ENCODE results near the gene WWC1. TPM values are rescaled to one million over a fixed set of nuclear protein-coding genes. Genes with fewer than 3 reads are reported as not detected.

WWC1 gene
- total and polyA plus RNA-seq, 9 of the 15 experiments (the other 6 are each of a cell fraction or from before 2014, with no cell fraction given) = under 0.01 to 0.54 (median 0.42) TPM; not detected in 6

GRCh38 chr5:168263121-168263520 is 28.3 kb upstream of the WWC1 start (continued):
- TF ChIP-seq, protein P1, sequence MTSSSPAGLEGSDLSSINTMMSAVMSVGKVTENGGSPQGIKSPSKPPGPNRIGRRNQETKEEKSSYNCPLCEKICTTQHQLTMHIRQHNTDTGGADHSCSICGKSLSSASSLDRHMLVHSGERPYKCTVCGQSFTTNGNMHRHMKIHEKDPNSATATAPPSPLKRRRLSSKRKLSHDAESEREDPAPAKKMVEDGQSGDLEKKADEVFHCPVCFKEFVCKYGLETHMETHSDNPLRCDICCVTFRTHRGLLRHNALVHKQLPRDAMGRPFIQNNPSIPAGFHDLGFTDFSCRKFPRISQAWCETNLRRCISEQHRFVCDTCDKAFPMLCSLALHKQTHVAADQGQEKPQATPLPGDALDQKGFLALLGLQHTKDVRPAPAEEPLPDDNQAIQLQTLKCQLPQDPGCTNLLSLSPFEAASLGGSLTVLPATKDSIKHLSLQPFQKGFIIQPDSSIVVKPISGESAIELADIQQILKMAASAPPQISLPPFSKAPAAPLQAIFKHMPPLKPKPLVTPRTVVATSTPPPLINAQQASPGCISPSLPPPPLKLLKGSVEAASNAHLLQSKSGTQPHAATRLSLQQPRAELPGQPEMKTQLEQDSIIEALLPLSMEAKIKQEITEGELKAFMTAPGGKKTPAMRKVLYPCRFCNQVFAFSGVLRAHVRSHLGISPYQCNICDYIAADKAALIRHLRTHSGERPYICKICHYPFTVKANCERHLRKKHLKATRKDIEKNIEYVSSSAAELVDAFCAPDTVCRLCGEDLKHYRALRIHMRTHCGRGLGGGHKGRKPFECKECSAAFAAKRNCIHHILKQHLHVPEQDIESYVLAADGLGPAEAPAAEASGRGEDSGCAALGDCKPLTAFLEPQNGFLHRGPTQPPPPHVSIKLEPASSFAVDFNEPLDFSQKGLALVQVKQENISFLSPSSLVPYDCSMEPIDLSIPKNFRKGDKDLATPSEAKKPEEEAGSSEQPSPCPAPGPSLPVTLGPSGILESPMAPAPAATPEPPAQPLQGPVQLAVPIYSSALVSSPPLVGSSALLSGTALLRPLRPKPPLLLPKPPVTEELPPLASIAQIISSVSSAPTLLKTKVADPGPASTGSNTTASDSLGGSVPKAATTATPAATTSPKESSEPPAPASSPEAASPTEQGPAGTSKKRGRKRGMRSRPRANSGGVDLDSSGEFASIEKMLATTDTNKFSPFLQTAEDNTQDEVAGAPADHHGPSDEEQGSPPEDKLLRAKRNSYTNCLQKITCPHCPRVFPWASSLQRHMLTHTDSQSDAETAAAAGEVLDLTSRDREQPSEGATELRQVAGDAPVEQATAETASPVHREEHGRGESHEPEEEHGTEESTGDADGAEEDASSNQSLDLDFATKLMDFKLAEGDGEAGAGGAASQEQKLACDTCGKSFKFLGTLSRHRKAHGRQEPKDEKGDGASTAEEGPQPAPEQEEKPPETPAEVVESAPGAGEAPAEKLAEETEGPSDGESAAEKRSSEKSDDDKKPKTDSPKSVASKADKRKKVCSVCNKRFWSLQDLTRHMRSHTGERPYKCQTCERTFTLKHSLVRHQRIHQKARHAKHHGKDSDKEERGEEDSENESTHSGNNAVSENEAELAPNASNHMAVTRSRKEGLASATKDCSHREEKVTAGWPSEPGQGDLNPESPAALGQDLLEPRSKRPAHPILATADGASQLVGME (CRISPR knock-in tag; IDR thresholded peaks at IDR 0.05) = no peak
- no peak for TF ChIP-seq MNT (conservative IDR thresholded peaks at IDR 0.05)
- TF ChIP-seq FOXA1 (IDR thresholded peaks at IDR 0.05; ENCODE audit: borderline replicate concordance) = no peak

Data from K562 (cell line).